GM13977 (cell line): ENCODE results near the gene IPCEF1.
"Not testable (repeated sequence)": the region's sequence is repeated elsewhere in the genome, so short reads cannot be mapped to it uniquely, and the experiment has no call there.

Experiments
- DNase-seq: peaks from one replicate; pipeline ENCODE4 v3.0.0; 2012; ENCODE audit warnings: low spot score
- in situ Hi-C: fragments of 300-500 bp; cut with MboI; formaldehyde crosslinking; loops from one replicate; pipeline ENCODE4 v1.12.0; 2022; ENCODE audit warnings: low sequenced_read_pairs, low pct_unique_long_range_greater_than_20kb, mixed read lengths, inconsistent platforms; ENCODE audit not compliant: unreplicated experiment
- TF ChIP-seq, protein P1 (sequence below): IDR thresholded peaks from 2 replicates; pipeline ENCODE4 v1.5.1; 2012; ENCODE audit warnings: mild to moderate bottlenecking, control low read depth; ENCODE audit not compliant: insufficient read depth; ENCODE audit errors: extremely low read depth, missing control alignments

Gene IPCEF1

DNA sequence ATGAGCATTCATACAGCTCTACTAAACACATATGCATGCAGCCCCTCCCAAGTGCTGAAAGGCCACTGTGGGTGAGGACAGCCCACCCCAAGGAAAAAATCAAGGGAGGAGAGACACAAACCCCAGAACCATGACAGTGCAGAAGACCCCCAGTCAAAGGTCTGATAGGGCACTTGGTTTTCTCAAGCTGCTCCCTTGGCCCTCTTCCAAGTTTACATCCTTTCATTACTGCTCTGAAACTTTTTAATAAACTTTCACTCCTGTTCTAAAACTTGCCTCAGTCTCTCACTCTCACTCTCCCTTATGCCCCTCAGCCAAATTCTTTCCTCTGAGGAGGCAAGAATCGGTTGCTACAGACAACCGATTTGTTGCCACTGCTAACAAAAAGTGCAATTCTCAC is 24.9 kb downstream of the IPCEF1 start:
- DNase-seq, result no peak

DNA sequence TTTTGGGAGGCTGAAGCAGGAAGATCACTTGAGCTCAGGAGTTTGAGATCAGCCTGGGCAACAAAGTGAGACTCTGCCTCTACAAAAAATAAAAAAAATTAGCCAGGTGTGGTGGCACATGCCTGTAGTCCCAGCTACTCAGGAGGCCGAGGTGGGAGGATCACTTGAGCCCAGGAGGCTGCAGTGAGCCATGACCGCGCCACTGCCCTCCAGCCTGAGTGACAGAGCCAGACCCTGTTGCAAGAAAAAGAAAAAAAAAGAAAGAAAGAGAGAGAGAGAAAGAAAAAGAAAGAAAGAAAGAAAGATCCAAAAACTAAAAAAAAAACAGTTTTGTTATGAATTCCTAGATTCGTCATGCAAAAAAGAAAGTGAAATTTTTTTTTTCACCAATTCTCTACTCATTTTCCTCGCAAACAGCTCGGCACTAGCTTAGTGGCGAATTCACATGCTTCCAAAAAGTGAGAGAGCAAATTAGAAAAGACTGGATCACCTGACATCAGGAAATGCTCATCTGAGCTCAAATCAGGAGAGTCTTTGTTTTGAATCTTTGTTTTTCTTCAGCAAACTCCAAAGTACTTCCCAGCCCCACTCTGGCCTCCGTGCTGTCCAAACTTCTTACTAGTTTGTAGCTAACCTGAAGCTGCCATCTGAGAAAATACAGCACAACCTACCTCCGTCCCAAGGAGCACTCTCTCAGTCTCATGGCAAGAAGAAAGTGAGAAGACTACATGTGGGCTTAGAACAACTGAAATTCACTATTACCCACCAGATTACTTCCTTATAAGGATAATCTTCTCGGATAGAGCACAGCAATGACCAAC is 27.0 kb downstream of the IPCEF1 start:
- TF ChIP-seq, protein P1, sequence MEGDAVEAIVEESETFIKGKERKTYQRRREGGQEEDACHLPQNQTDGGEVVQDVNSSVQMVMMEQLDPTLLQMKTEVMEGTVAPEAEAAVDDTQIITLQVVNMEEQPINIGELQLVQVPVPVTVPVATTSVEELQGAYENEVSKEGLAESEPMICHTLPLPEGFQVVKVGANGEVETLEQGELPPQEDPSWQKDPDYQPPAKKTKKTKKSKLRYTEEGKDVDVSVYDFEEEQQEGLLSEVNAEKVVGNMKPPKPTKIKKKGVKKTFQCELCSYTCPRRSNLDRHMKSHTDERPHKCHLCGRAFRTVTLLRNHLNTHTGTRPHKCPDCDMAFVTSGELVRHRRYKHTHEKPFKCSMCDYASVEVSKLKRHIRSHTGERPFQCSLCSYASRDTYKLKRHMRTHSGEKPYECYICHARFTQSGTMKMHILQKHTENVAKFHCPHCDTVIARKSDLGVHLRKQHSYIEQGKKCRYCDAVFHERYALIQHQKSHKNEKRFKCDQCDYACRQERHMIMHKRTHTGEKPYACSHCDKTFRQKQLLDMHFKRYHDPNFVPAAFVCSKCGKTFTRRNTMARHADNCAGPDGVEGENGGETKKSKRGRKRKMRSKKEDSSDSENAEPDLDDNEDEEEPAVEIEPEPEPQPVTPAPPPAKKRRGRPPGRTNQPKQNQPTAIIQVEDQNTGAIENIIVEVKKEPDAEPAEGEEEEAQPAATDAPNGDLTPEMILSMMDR, result no peak
- in situ Hi-C loops, result no loop called here
- no peak for DNase-seq

More for the DNA sequence above, 24.9 kb downstream of the IPCEF1 start:
- TF ChIP-seq, protein P1, result no peak
- in situ Hi-C loops, result no loop called here

DNA sequence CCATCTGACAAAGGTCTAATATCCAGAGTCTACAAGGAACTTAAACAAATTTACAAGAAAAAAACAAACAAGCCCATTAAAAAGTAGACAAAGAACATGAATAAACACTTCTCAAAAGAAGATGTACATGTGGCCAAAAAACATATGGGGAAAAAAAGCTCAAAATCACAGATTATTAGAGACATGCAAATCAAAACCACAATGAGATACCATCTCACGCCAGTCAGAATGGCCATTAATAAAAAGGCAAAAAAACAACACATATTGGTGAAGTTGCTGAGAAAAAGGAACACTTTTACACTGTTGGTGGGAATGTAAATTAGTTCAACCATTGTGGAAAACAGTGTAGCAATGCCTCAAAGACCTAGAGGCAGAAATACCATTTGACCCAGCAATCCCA is 29.3 kb downstream of the IPCEF1 start:
- DNase-seq, in situ Hi-C loops: not testable (repeated sequence)

DNA sequence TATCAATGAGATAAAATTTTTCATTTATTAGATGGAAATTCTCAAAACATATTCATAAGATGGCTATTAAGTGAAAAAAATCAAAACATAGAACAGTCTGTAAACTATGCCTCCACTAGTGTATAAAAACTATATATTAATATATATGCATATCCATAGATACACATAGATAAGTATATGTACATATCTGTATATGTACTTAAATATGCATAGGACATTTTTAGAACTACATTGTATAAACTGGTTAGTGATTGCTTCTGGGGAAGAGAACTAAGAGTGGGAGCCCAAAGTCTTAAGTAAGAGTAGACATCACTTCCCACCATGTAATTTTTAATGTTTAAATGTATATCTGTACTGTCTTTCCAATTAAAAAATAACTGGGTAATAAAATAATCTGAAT is 31.5 kb downstream of the IPCEF1 start:
- no peak for DNase-seq
- TF ChIP-seq, protein P1, result no peak
- in situ Hi-C loops, result no loop called here

DNA sequence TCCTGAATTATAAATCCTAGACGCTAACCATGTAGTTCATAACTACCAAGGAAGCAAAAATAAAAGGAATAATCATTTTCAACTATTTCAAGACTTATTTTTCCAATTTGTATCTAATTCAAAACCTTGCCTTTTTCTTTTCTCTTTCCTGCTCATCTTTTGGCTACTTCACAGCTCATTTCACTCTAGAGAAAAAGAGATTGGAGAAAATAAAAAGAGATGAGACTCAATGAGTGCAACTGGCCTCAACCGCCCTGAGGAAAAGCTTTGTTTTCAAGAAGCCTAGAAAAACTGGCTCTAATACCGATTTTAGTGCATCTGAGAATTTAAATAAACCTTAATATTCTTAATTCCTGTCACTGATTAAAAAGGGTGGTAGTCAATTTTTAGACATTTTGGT is 36.4 kb downstream of the IPCEF1 start:
- TF ChIP-seq, protein P1, result no peak
- in situ Hi-C loops, result no loop called here
- no peak for DNase-seq

DNA sequence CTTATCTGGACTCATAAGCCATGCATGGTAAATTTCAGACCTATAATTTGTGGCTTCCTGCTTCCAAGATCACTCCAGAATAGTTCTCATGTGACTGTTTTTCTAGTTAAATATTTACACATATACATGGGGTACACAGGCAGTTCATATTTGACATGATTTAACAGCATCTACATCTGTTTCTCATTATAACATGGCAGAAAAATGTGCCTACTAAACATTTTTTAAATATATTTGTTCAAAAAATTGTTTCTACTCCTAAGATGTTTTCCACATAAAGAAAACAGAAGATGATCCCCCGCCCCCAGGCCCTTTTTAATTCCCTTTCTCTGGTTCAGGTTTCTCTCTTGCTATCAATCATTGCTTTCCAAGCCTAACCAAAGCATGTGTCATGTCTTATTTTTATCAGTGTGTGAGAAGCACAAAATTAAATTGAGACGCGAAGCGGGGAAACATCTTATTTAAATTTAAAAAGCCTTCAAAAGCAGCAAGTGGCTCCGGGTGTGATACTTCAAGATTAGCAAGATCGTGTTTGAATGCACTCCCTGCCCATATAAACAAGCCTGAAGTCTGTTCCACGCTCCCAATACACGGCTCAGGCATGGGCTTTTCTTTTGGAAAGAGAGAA is 37.3 kb downstream of the IPCEF1 start:
- TF ChIP-seq, protein P1, result no peak
- DNase-seq, result no peak
- in situ Hi-C loops, result no loop called here

DNA sequence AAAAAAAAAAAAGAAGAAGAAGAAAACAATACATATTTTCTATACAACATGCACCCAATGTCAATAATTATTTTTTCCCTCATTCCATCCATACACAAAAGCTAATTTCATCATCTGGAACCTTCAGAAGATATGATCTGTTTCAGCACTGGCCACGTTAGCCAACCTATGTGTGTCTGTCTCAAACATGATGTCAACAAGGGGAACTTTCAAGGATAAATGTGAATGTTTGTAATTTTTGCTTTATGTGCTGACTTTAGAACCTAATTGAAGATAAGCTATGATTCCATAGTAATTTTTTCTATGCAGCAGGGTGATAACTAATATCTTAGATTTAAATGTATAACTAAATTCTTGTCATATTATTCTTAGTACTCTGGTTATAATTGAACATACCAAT is 37.9 kb downstream of the IPCEF1 start:
- TF ChIP-seq, protein P1, result no peak
- DNase-seq, result no peak
- in situ Hi-C loops, result no loop called here
